Measurements from ENCODE around the gene P2RX4. TPM values are rescaled to one million over a fixed set of nuclear protein-coding genes. Genes with fewer than 3 reads are reported as not detected.

Gene P2RX4
- total RNA-seq, 1 experiment from 2014 or later, result 8.1 TPM

- BruUV-seq (replicated peaks), result no TSS peak
Observed at GRCh38 chr12:121233628-121234020, 23.7 kb downstream of the P2RX4 start.

GRCh38 chr12:121236776-121237175 is 26.8 kb downstream of the P2RX4 start:
- ChIA-PET POLR2A (no interaction called here), CTCF (no interaction called here)
- H3K36me3 Mint-ChIP-seq (ENCODE audit: insufficient read depth, unreplicated experiment), result peaks cover 31% of the 10 kb centered on the region
- BruUV-seq (replicated peaks), result no TSS peak
- no peak overlapping the region for H3K4me3 Mint-ChIP-seq (ENCODE audit: unreplicated experiment)
- no peak for DNase-seq (ENCODE audit: unreplicated experiment)
- no peak overlapping the region for H3K27ac Mint-ChIP-seq (ENCODE audit: low read depth, unreplicated experiment)
- H3K4me1 Mint-ChIP-seq (ENCODE audit: insufficient read depth, unreplicated experiment), result no peaks in the 10 kb centered on the region
- TF ChIP-seq CTCF (IDR thresholded peaks at IDR 0.05; ENCODE audit: unreplicated experiment), result no peak
- H3K9me3 Mint-ChIP-seq (ENCODE audit: unreplicated experiment), result no peaks in the 10 kb centered on the region
- no peaks in the 10 kb centered on the region for H3K27me3 Mint-ChIP-seq (ENCODE audit: insufficient read depth, unreplicated experiment)
- intact Hi-C loops (cut with micrococcal nuclease), result no loop called here

More at GRCh38 chr12:121233628-121234020, 23.7 kb downstream of the P2RX4 start:
- no peak for TF ChIP-seq CTCF (IDR thresholded peaks at IDR 0.05; ENCODE audit: unreplicated experiment)
- ChIA-PET POLR2A (no interaction called here), CTCF (no interaction called here)
- no peak for DNase-seq (ENCODE audit: unreplicated experiment)
- H3K4me3 Mint-ChIP-seq (ENCODE audit: unreplicated experiment), result no peak overlapping the region
- peaks cover 5% of the 10 kb centered on the region for H3K36me3 Mint-ChIP-seq (ENCODE audit: insufficient read depth, unreplicated experiment)
- no peaks in the 10 kb centered on the region for H3K9me3 Mint-ChIP-seq (ENCODE audit: unreplicated experiment)
- intact Hi-C loops (cut with micrococcal nuclease), result no loop called here
- H3K27ac Mint-ChIP-seq (ENCODE audit: low read depth, unreplicated experiment), result no peak overlapping the region
- no peaks in the 10 kb centered on the region for H3K4me1 Mint-ChIP-seq (ENCODE audit: insufficient read depth, unreplicated experiment)
- H3K27me3 Mint-ChIP-seq (ENCODE audit: insufficient read depth, unreplicated experiment), result no peaks in the 10 kb centered on the region

GRCh38 chr12:121237415-121237814 is 27.5 kb downstream of the P2RX4 start:
- intact Hi-C loops (cut with micrococcal nuclease), result no loop called here
- no peaks in the 10 kb centered on the region for H3K27me3 Mint-ChIP-seq (ENCODE audit: insufficient read depth, unreplicated experiment)
- DNase-seq (ENCODE audit: unreplicated experiment), result no peak
- no peak overlapping the region for H3K4me3 Mint-ChIP-seq (ENCODE audit: unreplicated experiment)
- H3K4me1 Mint-ChIP-seq (ENCODE audit: insufficient read depth, unreplicated experiment), result no peaks in the 10 kb centered on the region
- TF ChIP-seq CTCF (IDR thresholded peaks at IDR 0.05; ENCODE audit: unreplicated experiment), result no peak
- BruUV-seq (replicated peaks), result no TSS peak
- POLR2A ChIA-PET, result interaction anchor here (0.6 to 1.0 kb wide), 2 partner anchors 14 to 1050 kb away, joined by 3 to 4 read pairs; no protein-coding TSS in a partner anchor
- H3K9me3 Mint-ChIP-seq (ENCODE audit: unreplicated experiment), result no peaks in the 10 kb centered on the region
- CTCF ChIA-PET, result no interaction called here
- H3K27ac Mint-ChIP-seq (ENCODE audit: low read depth, unreplicated experiment), result no peak overlapping the region
- H3K36me3 Mint-ChIP-seq (ENCODE audit: insufficient read depth, unreplicated experiment), result peaks cover 31% of the 10 kb centered on the region

GRCh38 chr12:121238086-121238485 is 28.2 kb downstream of the P2RX4 start:
- no peak for DNase-seq (ENCODE audit: unreplicated experiment)
- POLR2A ChIA-PET, result interaction anchor here (0.6 to 1.0 kb wide), 2 partner anchors 14 to 1050 kb away, joined by 3 to 4 read pairs; no protein-coding TSS in a partner anchor
- Mint-ChIP-seq H3K36me3 (ENCODE audit: insufficient read depth, unreplicated experiment) (peaks cover 34% of the 10 kb centered on the region), H3K27ac (ENCODE audit: low read depth, unreplicated experiment) (no peak overlapping the region), H3K9me3 (ENCODE audit: unreplicated experiment) (no peaks in the 10 kb centered on the region), H3K27me3 (ENCODE audit: insufficient read depth, unreplicated experiment) (no peaks in the 10 kb centered on the region), H3K4me1 (ENCODE audit: insufficient read depth, unreplicated experiment) (no peaks in the 10 kb centered on the region), H3K4me3 (ENCODE audit: unreplicated experiment) (no peak overlapping the region)
- CTCF ChIA-PET, result no interaction called here
- intact Hi-C loops (cut with micrococcal nuclease), result no loop called here
- BruUV-seq (replicated peaks), result no TSS peak
- no peak for TF ChIP-seq CTCF (IDR thresholded peaks at IDR 0.05; ENCODE audit: unreplicated experiment)
